Measurements from ENCODE around the gene PPM1L. TPM values are rescaled to one million over a fixed set of nuclear protein-coding genes. Genes with fewer than 3 reads are reported as not detected.
"Not testable (repeated sequence)": the region's sequence is repeated elsewhere in the genome, so short reads cannot be mapped to it uniquely, and the experiment has no call there.

PPM1L gene
- total RNA-seq, 2 donors from 2014 or later, result 15.0 to 15.6 TPM

DNA sequence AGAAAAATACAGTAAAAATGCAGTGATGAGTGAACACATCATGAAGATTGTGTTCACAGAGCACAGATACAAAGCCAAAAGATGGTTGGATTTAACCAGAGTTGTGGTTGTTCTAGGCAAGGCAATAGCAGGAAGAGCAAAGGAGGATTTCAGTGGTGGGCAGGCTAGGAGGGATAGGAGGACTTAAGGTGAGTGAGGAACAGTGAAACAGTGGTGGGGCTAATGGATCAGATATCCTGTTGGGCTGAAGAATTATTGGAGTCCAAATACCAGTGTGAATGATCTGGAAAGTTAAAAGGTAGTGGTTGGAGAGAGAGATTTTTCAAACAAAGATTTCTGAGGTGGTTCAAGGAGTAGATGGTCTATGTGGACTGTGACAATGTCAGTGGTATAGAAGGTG lies 240.8 kb downstream of the PPM1L start:
- Histone ChIP-seq H3K36me3 (no peaks in the 10 kb centered on the region), H3K4me1 (no peaks in the 10 kb centered on the region), H3K4me3 (no peak overlapping the region), H3K27ac (no peak overlapping the region), H3K27me3 (no peaks in the 10 kb centered on the region), H3K9me3 (no peaks in the 10 kb centered on the region), H3K9ac (ENCODE audit: low read depth in 2 of 2, low read length in 2 of 2) (no peak overlapping the region)
- intact Hi-C loops (cut with DNase I), result no loop called here
- no peak for DNase-seq
- TF ChIP-seq, protein P1, sequence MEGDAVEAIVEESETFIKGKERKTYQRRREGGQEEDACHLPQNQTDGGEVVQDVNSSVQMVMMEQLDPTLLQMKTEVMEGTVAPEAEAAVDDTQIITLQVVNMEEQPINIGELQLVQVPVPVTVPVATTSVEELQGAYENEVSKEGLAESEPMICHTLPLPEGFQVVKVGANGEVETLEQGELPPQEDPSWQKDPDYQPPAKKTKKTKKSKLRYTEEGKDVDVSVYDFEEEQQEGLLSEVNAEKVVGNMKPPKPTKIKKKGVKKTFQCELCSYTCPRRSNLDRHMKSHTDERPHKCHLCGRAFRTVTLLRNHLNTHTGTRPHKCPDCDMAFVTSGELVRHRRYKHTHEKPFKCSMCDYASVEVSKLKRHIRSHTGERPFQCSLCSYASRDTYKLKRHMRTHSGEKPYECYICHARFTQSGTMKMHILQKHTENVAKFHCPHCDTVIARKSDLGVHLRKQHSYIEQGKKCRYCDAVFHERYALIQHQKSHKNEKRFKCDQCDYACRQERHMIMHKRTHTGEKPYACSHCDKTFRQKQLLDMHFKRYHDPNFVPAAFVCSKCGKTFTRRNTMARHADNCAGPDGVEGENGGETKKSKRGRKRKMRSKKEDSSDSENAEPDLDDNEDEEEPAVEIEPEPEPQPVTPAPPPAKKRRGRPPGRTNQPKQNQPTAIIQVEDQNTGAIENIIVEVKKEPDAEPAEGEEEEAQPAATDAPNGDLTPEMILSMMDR (IDR thresholded peaks at IDR 0.05), result no peak

DNA sequence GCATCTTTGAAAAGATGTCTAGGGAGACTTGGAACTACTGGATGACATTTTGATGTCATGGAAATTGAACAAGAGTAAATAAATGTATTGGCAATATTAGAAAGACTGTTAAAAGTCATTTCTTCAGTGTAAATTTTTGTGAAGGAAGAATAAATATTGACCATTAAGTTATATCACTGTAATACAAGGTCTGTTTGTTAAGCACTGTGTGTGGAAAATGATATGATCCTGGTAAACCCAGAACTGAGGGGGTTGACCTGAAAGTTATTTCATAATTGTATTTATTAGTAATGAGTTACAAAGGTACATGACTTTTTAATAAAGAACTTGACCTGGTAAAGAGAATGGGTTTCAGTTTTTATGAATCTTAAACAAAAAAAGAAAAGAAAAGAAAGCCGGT lies 242.6 kb downstream of the PPM1L start:
- intact Hi-C loops (cut with DNase I), result no loop called here
- no peak overlapping the region for H3K27ac ChIP-seq
- TF ChIP-seq, protein P1 (IDR thresholded peaks at IDR 0.05), result no peak
- no peak overlapping the region for H3K9ac ChIP-seq (ENCODE audit: low read depth in 2 of 2, low read length in 2 of 2)
- no peaks in the 10 kb centered on the region for H3K27me3 ChIP-seq
- H3K36me3 ChIP-seq, result no peaks in the 10 kb centered on the region
- H3K4me1 ChIP-seq, result no peaks in the 10 kb centered on the region
- DNase-seq, result no peak
- H3K4me3 ChIP-seq, result no peak overlapping the region
- no peaks in the 10 kb centered on the region for H3K9me3 ChIP-seq

DNA sequence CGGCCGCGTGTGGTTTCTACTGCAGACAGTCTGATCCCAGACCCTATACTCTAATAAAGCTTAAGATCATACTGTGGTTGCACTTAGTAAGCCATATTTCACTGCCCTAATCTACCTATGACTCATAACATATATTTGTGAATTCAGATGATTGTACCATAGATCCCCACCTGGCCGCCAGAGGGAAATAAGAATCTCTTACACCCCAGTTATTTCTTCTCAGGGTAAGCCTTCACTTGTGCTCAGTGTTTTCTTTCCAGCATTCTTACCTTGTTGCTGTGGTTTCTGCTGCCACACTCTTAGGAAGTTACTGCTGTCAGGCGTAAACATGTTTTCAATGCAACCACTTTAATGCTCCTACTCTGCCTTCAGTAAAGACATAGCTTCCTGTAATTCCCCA lies 243.2 kb downstream of the PPM1L start:
- DNase-seq, result no peak

DNA sequence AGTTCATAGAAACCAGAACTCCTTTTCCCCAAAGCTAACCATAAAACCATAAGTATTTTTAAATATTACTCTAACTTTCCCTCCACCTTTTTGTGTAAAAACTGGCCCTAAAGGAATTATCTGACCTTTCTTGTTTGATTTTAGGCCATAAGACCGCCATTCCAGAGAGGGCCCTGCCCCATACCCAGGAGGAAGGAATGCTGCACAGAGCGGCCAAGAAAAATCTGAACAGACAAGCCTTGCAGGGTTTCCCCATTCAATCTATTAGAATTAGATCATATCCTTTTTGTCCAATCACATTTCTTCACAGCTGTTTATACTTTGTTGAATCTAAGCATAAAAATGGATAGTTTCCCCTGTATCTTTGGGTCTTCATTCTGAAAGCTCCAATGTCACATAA lies 252.1 kb downstream of the PPM1L start:
- Histone ChIP-seq H3K27ac (no peak overlapping the region), H3K36me3 (no peaks in the 10 kb centered on the region), H3K9ac (ENCODE audit: low read depth in 2 of 2, low read length in 2 of 2) (no peak overlapping the region), H3K4me1 (no peaks in the 10 kb centered on the region), H3K27me3 (no peaks in the 10 kb centered on the region), H3K4me3 (no peak overlapping the region), H3K9me3 (no peaks in the 10 kb centered on the region)
- no peak for DNase-seq
- intact Hi-C loops (cut with DNase I), result no loop called here
- TF ChIP-seq, protein P1 (IDR thresholded peaks at IDR 0.05), result no peak

More for the DNA sequence above, 243.2 kb downstream of the PPM1L start:
- TF ChIP-seq, protein P1 (IDR thresholded peaks at IDR 0.05), result no peak
- Histone ChIP-seq H3K36me3 (no peaks in the 10 kb centered on the region), H3K9me3 (no peaks in the 10 kb centered on the region), H3K4me1 (no peaks in the 10 kb centered on the region), H3K27me3 (no peaks in the 10 kb centered on the region), H3K9ac (ENCODE audit: low read depth in 2 of 2, low read length in 2 of 2) (no peak overlapping the region), H3K4me3 (no peak overlapping the region), H3K27ac (no peak overlapping the region)
- intact Hi-C loops (cut with DNase I), result no loop called here

DNA sequence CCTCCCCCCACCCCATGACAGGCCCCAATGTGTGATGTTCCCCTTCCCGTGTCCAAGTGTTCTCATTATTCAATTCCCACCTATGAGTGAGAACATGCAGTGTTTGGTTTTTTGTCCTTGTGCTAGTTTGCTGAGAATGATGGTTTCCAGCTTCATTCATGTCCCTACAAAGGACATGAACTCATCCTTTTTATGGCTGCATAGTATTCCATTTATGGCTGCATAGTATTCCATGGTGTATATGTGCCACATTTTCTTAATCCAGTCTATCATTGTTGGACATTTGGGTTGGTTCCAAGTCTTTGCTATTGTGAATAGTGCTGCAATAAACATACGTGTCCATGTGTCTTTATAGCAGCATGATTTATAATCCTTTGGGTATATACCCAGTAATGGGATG lies 254.1 kb downstream of the PPM1L start:
- H3K27ac ChIP-seq; H3K4me1 ChIP-seq; H3K4me3 ChIP-seq; H3K9me3 ChIP-seq; H3K27me3 ChIP-seq; DNase-seq; H3K36me3 ChIP-seq; H3K9ac ChIP-seq (ENCODE audit: low read depth in 2 of 2, low read length in 2 of 2); intact Hi-C loops (cut with DNase I): not testable (repeated sequence)

DNA sequence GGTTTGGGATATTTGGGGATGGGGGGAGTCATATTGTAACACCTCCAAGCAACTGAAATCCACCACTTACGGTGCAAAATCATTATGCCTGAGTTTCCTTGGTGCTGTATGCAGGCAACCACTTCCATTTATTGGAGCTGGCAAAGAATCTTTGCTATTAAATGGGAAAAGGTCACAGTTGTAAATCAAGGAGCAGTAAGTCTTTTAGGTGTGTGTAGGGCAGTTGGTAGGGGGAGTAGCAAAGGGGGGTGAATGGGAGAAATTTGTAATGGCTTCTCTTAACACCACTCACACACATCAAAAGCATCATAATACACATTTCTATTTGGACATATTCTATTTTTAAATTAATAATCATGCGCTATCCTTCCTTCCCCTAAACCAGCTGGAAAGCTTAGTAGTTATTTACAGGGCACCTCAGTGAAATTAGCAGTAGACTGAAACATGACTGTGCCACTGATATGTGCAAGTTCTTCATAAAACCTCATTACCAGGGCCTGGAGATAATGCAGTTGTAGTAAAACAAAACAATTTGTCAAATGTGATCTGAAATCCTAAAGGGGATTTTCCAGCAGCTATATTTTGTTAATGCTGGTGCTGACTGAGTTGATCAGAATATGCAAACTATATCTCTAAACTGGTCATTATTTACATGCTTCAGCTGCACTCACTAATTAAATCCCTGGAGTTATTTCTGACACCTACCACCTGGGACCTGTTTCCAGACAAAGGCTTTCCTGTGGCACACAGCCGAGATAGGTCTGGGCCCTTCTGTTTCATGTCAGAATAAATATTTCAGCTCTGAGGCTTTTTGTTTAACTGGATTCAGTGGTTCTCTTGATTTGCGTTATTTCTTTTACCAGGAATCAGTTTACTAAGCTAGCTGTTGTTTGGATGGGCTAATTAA lies 259.1 kb downstream of the PPM1L start:
- no peak for DNase-seq
- Histone ChIP-seq H3K4me3 (no peak overlapping the region), H3K36me3 (no peaks in the 10 kb centered on the region), H3K9ac (ENCODE audit: low read depth in 2 of 2, low read length in 2 of 2) (no peak overlapping the region), H3K27ac (no peak overlapping the region), H3K4me1 (no peaks in the 10 kb centered on the region), H3K9me3 (no peaks in the 10 kb centered on the region), H3K27me3 (no peaks in the 10 kb centered on the region)
- intact Hi-C loops (cut with DNase I), result no loop called here
- TF ChIP-seq, protein P1 (IDR thresholded peaks at IDR 0.05), result no peak

All from colonic mucosa (tissue), 4 donors.